Gastrocnemius medialis (tissue), 4 donors: Measurements from ENCODE around the gene HRCT1.

Experiments used
- CTCF ChIP-seq, 5 experiments: fragments of 450-650 bp in 3 of 5; fragments of 200-600 bp in 2 of 5; sonication (generic) in 2 of 5; IDR thresholded peaks in 4 of 5; conservative IDR thresholded peaks in 1 of 5; 1 replicate in 4 of 5; 2 replicates in 1 of 5; pipeline ENCODE4 v1.5.1; 2016 to 2019; ENCODE audit warnings: antibody characterized with exemption in 5 of 5, mild to moderate bottlenecking in 3 of 5, moderate library complexity in 3 of 5
- POLR2A ChIP-seq, 2 donors: fragments of 450-650 bp; IDR thresholded peaks; one replicate each; pipeline ENCODE4 v1.6.1; 2017; ENCODE audit warnings: antibody characterized with exemption in 2 of 2, mild to moderate bottlenecking in 2 of 2, moderate library complexity in 2 of 2

DNA sequence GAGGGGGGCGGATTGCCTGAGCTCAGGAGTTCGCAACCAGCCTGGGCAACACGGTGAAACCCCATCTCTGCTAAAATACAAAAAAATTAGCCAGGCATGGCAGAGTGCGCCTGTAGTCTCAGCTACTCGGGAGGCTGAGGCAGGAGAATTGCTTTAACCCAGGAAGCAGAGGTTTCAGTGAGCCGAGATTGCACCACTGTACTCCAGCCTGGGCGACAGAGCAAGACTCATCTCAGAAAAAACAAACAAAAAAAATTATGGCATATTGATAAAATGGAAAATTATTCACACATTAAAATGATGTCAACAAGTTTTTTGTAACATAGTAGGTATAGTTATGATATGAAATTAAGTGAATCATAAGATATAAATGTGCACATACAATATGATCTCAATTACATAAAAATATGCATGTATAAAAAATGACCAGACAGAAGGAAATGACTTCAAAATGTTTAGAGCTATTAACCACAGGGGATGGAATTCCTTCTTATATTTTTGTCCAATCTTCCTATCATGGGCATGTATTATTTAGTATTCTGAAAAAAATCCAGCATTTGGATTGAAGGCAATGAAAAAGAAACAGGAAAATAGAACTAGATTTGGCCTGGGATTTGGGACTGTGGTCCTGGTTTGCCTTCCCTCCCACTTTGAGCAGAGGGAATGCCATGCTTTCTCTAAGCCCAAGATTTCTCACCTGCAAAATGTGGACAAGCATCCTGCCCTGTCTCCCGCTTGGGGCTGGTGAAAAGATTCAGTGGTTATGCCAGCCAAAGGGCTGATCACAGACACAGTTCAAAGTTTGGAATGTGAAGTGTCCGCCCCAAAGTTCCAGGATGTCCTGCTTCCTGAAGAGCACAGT lies 22.8 kb downstream of the HRCT1 start:
- TF ChIP-seq CTCF (IDR thresholded peaks at IDR 0.05 in 4 of 5, conservative IDR thresholded peaks at IDR 0.05 in 1 of 5) (no peak), POLR2A (IDR thresholded peaks at IDR 0.05) (no peak)
